Measurements from ENCODE around the gene TBCE.

DNA sequence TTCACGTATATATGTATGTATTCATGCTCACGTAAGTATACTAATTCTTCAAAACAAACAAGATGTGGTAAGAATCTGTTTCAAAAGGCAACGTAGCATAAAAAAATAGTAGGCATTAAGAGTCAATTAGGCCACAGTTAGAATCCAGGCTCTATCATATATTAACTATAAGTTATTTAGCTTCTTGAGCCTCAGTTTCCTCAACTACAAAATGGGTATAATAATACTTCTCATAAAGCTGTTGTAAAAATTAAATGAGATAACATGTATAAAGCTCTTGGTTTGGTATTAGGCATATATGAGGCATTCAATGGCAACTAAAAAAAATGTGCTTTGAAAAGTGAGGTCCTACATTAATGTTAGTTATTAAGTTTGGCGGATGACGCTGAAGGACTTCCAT is 127.8 kb downstream of the TBCE start:
- TF ChIP-seq, protein P1, sequence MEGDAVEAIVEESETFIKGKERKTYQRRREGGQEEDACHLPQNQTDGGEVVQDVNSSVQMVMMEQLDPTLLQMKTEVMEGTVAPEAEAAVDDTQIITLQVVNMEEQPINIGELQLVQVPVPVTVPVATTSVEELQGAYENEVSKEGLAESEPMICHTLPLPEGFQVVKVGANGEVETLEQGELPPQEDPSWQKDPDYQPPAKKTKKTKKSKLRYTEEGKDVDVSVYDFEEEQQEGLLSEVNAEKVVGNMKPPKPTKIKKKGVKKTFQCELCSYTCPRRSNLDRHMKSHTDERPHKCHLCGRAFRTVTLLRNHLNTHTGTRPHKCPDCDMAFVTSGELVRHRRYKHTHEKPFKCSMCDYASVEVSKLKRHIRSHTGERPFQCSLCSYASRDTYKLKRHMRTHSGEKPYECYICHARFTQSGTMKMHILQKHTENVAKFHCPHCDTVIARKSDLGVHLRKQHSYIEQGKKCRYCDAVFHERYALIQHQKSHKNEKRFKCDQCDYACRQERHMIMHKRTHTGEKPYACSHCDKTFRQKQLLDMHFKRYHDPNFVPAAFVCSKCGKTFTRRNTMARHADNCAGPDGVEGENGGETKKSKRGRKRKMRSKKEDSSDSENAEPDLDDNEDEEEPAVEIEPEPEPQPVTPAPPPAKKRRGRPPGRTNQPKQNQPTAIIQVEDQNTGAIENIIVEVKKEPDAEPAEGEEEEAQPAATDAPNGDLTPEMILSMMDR (IDR thresholded peaks at IDR 0.05; ENCODE audit: poor library complexity) = no peak
- TF ChIP-seq EZH2phosphoT487 (IDR thresholded peaks at IDR 0.05; ENCODE audit: low read depth, severe bottlenecking, unreplicated experiment) = no peak

All from hepatocyte (in vitro differentiated cells).